MM.1S (cell line): Measurements from ENCODE around the gene SPATA17.

ENCODE experiments used
- CTCF ChIP-seq: fragments of 300-600 bp; sonication (generic); IDR thresholded peaks from 2 replicates; pipeline ENCODE4 v1.5.1; 2016; ENCODE audit warnings: antibody characterized with exemption, low read length, mixed read lengths
- EZH2 ChIP-seq: fragments of 300-600 bp; sonication (generic); optimal IDR thresholded peaks from 2 replicates; pipeline ENCODE3; 2017; ENCODE audit warnings: low read depth, mild to moderate bottlenecking, antibody characterized with exemption, low read length, mixed read lengths
- EZH2phosphoT487 ChIP-seq: fragments of 300-600 bp; sonication (generic); IDR thresholded peaks from 2 replicates; pipeline ENCODE4 v1.6.1; 2018; ENCODE audit warnings: antibody characterized with exemption, low read length

GRCh38 chr1:217590598-217590997 lies 40.5 kb upstream of the SPATA17 start:
- no peak for TF ChIP-seq EZH2
- TF ChIP-seq CTCF = no peak
- TF ChIP-seq EZH2phosphoT487 = no peak
